C4-2B (cell line): ENCODE measurements around the gene ITGB2.
"Not testable (repeated sequence)": the region's sequence is repeated elsewhere in the genome, so short reads cannot be mapped to it uniquely, and the experiment has no call there.

ENCODE experiments used
- H3K27ac ChIP-seq: fragments of 450-650 bp; 2 replicates; pipeline ENCODE4 v1.5.1; 2017
- ZFX ChIP-seq: fragments of 450-650 bp; IDR thresholded peaks from 2 replicates; pipeline ENCODE4 v1.6.1; 2017
- TF ChIP-seq, protein P1 (sequence below): fragments of 450-650 bp; conservative IDR thresholded peaks from 2 replicates; pipeline ENCODE4 v1.5.1; 2017; ENCODE audit warnings: mild to moderate bottlenecking

ITGB2 gene

DNA sequence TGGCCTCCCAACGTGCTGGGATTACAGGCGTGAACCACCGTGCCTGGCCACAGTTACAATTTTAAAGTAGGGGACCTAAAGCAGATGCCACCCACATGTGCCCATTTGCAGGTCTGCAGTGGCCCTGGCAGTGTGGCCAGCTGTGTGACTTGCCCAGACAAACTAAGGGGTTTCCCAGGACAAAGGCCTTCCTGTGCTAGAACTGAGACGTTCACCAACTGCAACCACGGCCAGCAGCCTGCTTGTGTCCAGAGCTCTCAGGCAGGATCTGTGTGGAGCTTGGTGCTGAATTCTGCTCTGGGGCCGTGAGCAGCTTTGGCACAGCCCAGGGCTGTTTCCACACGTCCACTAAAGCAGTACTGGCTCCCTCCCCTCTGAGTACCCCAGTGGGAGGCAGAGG lies 36.6 kb downstream of the ITGB2 start:
- TF ChIP-seq, protein P1, sequence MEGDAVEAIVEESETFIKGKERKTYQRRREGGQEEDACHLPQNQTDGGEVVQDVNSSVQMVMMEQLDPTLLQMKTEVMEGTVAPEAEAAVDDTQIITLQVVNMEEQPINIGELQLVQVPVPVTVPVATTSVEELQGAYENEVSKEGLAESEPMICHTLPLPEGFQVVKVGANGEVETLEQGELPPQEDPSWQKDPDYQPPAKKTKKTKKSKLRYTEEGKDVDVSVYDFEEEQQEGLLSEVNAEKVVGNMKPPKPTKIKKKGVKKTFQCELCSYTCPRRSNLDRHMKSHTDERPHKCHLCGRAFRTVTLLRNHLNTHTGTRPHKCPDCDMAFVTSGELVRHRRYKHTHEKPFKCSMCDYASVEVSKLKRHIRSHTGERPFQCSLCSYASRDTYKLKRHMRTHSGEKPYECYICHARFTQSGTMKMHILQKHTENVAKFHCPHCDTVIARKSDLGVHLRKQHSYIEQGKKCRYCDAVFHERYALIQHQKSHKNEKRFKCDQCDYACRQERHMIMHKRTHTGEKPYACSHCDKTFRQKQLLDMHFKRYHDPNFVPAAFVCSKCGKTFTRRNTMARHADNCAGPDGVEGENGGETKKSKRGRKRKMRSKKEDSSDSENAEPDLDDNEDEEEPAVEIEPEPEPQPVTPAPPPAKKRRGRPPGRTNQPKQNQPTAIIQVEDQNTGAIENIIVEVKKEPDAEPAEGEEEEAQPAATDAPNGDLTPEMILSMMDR, result no peak
- no peak for TF ChIP-seq ZFX
- H3K27ac ChIP-seq, result no peak overlapping the region

DNA sequence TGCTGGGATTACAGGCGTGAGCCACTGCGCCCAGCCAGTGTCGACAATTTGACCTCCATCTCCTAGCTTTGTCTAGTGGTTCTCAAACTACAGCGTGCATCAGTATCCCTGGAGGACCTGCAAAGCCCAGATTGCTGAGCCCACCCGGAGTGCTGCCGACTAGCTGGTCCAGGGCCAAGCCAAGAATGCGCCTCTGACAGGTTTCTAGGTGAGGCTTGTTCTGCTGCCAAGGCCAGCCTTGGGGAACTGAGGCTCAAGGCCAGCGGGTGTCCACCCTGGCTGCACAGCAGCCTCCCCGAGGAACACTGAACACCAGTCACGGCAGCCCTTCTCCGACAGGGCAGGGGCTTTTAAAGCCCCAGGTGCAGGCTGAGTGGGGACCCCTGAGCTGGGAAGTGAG lies 37.4 kb downstream of the ITGB2 start:
- no peak overlapping the region for H3K27ac ChIP-seq
- TF ChIP-seq ZFX, result no peak
- TF ChIP-seq, protein P1, result no peak

DNA sequence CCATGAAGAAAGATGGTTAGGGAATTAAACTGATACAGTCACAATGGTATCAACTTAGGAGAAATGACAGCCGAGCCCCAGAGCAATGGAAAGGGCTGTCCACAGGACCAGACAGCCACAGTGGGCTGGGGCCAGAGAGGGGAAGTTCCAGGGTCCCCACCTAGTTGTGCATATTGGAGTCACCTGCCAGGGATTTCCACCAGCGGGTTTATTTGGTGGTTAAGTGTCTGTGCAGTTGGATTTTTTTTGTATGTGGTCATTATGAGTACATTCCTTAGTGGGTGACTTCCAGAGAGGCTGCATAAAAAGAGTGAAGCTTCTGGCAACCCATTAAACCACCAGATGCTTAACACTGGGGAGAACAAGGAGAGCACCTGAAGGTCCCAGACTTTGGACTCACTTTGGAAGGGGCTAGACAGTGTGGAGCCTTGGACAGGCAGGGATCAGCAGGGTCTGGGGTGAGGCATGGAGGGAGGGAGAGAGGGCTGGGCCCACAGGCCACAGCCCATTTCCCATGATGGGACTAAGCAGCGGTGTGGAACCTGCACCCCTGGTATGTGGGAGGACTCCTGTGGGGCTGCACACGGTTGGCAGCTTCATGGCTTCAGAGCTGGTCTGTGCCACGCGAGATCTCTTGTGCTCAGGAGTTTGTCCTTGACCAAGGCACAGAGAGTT lies 39.4 kb downstream of the ITGB2 start:
- no peak for TF ChIP-seq ZFX
- TF ChIP-seq, protein P1, result no peak
- no peak overlapping the region for H3K27ac ChIP-seq

DNA sequence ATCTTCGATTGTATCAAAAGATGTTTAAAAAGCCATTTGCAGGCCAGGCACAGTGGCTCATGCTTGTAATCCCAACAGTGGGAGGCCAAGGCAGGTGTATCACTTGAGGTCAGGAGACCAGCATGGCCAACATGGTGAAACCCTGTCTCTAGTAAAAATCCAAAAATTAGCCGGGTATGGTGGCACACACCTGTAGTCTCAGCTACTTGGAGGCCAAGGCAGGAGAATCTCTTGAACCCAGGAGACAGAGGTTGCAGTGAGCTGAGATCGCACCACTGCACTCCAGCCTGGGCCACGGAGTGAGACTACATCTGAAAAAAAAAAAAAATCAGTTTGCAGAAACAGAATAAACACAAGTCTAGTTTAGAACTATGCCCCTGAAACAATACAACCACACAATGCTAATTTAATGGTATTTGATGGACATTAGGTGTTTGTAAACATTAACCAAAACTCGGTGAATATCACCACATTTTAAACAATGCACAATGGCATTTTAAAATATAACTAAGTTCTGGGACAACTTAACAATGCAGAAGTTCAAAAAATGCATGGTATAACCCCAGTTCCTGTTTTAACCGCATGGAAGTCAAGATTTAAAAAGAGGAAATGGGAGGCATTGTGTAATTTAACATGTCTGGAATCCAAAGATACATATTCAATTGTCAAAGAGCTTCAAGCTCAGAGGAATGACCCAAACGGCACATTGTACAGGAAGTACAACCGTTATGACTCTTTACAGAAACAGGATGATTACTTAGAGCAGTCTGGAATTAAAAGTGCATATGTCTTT lies 40.1 kb downstream of the ITGB2 start:
- H3K27ac ChIP-seq, result no peak overlapping the region
- TF ChIP-seq, protein P1, result no peak
- TF ChIP-seq ZFX, result no peak

DNA sequence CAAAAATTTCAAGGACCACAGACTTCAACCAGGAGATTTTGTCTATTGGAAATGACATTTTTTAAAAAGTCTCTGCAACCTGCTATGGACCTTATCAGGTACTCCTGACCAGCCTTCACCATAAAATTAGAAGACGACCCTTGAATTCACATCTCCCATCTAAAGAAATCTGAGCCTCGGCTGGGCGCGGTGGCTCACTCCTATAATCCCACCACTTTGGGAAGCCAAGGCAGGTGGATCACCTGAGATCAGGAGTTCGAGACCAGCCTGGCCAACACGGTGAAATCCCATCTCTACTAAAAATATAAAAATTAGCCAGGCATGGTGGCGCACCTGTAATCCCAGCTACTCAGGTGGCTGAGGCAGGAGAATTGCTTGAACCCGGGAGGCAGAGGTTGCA lies 41.5 kb downstream of the ITGB2 start:
- not testable (repeated sequence) for H3K27ac ChIP-seq

DNA sequence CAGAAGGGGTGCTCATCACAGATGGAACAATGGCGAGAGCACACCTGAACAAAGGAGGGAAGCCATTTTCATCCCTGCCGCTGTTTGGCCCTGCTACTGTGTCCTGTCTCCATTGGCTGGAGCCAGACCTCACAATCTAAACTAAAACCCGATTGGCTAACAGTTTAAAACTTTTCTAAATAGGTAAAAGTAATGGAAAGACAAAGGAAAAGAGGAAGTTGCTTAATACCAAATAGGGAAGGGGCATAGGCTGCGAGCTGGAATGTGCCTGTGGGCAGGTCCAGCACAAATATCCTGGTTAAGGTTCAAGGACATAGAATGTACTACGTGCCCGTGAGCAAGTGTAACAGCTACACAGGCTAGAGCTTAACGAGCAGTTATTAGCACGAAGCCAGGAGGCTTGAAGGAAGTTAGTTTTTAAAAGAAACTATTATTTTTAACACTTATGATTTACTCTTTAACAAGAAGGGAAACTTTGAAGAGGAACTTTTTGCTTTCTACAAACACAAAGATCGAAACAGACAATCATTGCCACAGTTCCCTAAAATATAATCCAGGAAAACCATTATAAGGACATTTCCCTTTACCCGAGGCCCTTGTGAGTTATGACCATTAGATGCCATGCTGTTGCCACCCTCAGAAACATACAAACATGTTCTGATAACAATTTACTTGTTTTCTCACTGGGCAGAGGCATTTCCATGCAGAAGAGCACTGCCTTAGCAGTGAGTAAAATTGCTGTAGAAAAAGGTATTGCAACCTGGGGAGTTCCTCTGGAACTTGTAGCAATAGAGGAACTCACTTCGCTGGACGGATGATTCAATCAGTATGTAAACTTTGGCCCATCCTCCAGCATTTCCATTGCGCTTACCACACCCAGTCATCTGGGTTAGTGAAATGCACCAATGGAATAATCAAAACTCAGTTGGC lies 42.4 kb downstream of the ITGB2 start:
- no peak overlapping the region for H3K27ac ChIP-seq
- TF ChIP-seq, protein P1, result no peak
- no peak for TF ChIP-seq ZFX

DNA sequence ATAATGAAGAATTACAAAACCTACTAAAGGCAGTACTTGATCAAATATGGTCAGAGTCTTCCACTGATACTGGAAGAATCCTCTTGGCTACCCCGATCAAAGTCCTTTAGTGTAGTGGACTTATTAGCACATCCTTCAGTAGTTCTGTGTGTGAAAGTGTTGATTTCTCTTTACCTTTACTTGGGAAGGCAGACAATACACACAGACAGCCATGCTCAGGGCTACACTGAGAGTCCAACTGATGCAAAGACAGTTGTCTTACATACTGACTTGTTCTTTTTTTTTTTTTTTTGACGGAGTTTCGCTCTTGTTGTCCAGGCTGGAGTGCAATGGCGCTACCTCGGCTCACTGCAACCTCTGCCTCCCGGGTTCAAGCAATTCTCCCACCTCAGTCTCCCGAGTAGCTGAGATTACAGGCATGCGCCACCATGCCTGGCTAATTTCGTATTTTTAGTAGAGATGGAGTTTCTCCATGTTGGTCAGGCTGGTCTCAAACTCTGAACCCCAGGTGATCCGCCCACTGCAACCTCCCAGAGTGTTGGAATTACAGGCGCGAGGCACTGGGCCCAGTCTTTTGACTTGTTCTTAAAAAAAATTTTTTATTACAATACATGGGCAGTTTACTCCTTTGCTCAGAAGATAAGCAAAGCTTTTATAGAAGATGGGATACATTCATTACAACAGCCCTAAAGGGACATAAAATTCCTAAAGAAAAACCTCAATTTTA lies 43.7 kb downstream of the ITGB2 start:
- no peak for TF ChIP-seq ZFX
- TF ChIP-seq, protein P1, result no peak
- no peak overlapping the region for H3K27ac ChIP-seq
